Endothelial cell of umbilical vein (primary cell): ENCODE measurements around the gene PIWIL4. TPM values are rescaled to one million over a fixed set of nuclear protein-coding genes. Genes with fewer than 3 reads are reported as not detected.

Experiments used
- BruUV-seq: library from RNA; stranded (reverse); fragments of 400-500 nt; replicated peaks from 2 replicates; lab custom pipeline; 2021; lab: Mats Ljungman, UMichigan
- CTCF ChIA-PET: fragments of 300-600, 350-600 bp; sonication (Branson Sonifier 250); formaldehyde crosslinking; loops from one replicate; lab custom pipeline; 2021; ENCODE audit warnings: antibody characterized with exemption, inconsistent platforms; lab: Charles Lee
- POLR2A ChIA-PET: fragments of 300-600, 350-600 bp; sonication (Branson Sonifier 250); formaldehyde crosslinking; loops from one replicate; lab custom pipeline; 2021; ENCODE audit warnings: antibody characterized with exemption, inconsistent platforms; lab: Charles Lee
- DNase-seq: peaks from one replicate; pipeline ENCODE4 v3.0.0-alpha.2; 2011; ENCODE audit warnings: low read depth, low spot score
- FAIRE-seq: peaks from 2 replicates; lab custom pipeline; 2011; peaks lifted over from hg19 to GRCh38; lab: Jason Lieb, UNC
- H2AFZ ChIP-seq: 2 replicates; pipeline ENCODE4 v1.6.0; 2012; ENCODE audit warnings: low read depth, low read length, control low read depth, inconsistent platforms
- H3K27ac ChIP-seq: 2 replicates; pipeline ENCODE4 v1.5.1; 2011; ENCODE audit warnings: low read depth, mild to moderate bottlenecking, control low read depth, low read length, moderate library complexity; ENCODE audit not compliant: insufficient read depth
- H3K27me3 ChIP-seq, 2 experiments: 2 replicates each; pipeline versions ENCODE4 v1.6.0 to v1.6.1; 2011; ENCODE audit warnings: low read length in 2 of 2, mixed read lengths in 1 of 2; ENCODE audit not compliant: control insufficient read depth in 2 of 2, insufficient read depth in 2 of 2
- H3K36me3 ChIP-seq, 2 experiments: 2 replicates in 1 of 2; 3 replicates in 1 of 2; pipeline ENCODE4 v1.5.1; 2011; ENCODE audit warnings: low read length in 2 of 2, mild to moderate bottlenecking in 1 of 2, moderate library complexity in 1 of 2; ENCODE audit not compliant: control insufficient read depth in 2 of 2, insufficient read depth in 2 of 2; ENCODE audit errors: extremely low read depth in 1 of 2
- H3K4me1 ChIP-seq: 3 replicates; pipeline ENCODE4 v1.5.1; 2011; ENCODE audit warnings: mild to moderate bottlenecking, low read length; ENCODE audit not compliant: control insufficient read depth, insufficient read depth; ENCODE audit errors: extremely low read depth
- H3K4me2 ChIP-seq: 2 replicates; pipeline ENCODE4 v1.6.1; 2011; ENCODE audit warnings: low read length, control low read depth, mixed read lengths; ENCODE audit not compliant: insufficient read depth
- H3K4me3 ChIP-seq, 3 experiments: fragments of 200-600 bp in 1 of 3; sonication (generic), shearing (Covaris generic) in 1 of 3; replicated peaks in 1 of 3; 2 replicates each; pipeline ENCODE4 v1.5.1; 2011 to 2016; ENCODE audit warnings: control low read depth in 3 of 3, low read length in 3 of 3, mild to moderate bottlenecking in 2 of 3, inconsistent platforms in 1 of 3, low read depth in 1 of 3, moderate library complexity in 1 of 3; ENCODE audit not compliant: insufficient read depth in 1 of 3
- H3K79me2 ChIP-seq: 2 replicates; pipeline ENCODE4 v1.6.0; 2012; ENCODE audit warnings: low read length, inconsistent platforms; ENCODE audit not compliant: control insufficient read depth, insufficient read depth
- H3K9ac ChIP-seq: replicated peaks from 2 replicates; pipeline ENCODE3; 2011; ENCODE audit warnings: low read length, control low read depth; ENCODE audit not compliant: insufficient read depth; ENCODE audit errors: extremely low read depth
- H3K9me1 ChIP-seq: replicated peaks from 3 replicates; pipeline ENCODE4 v1.6.0; 2011; ENCODE audit warnings: mild to moderate bottlenecking, low read length; ENCODE audit not compliant: control insufficient read depth, insufficient read depth; ENCODE audit errors: extremely low read depth
- H3K9me3 ChIP-seq: replicated peaks from 2 replicates; pipeline ENCODE4 v1.5.1; 2012; ENCODE audit warnings: low read length, inconsistent platforms; ENCODE audit not compliant: control insufficient read depth, insufficient read depth
- H4K20me1 ChIP-seq: replicated peaks from 2 replicates; pipeline ENCODE3; 2011; ENCODE audit warnings: mild to moderate bottlenecking, low read length; ENCODE audit not compliant: control insufficient read depth, insufficient read depth; ENCODE audit errors: extremely low read depth
- EZH2 ChIP-seq: IDR thresholded peaks from 2 replicates; pipeline ENCODE4 v1.6.1; 2012; ENCODE audit warnings: borderline replicate concordance, low read depth, mild to moderate bottlenecking, moderate library complexity, low read length, inconsistent platforms; ENCODE audit not compliant: severe bottlenecking
- FOS ChIP-seq: IDR thresholded peaks from 2 replicates; pipeline ENCODE4 v1.6.1; 2011; ENCODE audit warnings: mild to moderate bottlenecking, low read length, moderate library complexity, borderline replicate concordance; ENCODE audit not compliant: insufficient read depth
- GATA2 ChIP-seq: IDR thresholded peaks from 2 replicates; pipeline ENCODE4 v1.7.0; 2011; ENCODE audit warnings: low read depth, mild to moderate bottlenecking, moderate library complexity, mixed read lengths, low read length; ENCODE audit not compliant: insufficient read length, insufficient read depth
- JUN ChIP-seq: IDR thresholded peaks from 2 replicates; pipeline ENCODE4 v1.6.1; 2011; ENCODE audit warnings: borderline replicate concordance, low read depth; ENCODE audit not compliant: insufficient read length, insufficient read depth
- MYC ChIP-seq: IDR thresholded peaks from one replicate; pipeline ENCODE4 v1.6.1; 2011; ENCODE audit warnings: mild to moderate bottlenecking, low read depth, low read length
- POLR2A ChIP-seq: IDR thresholded peaks from 2 replicates; pipeline ENCODE4 v1.6.1; 2012; ENCODE audit warnings: low read depth, mild to moderate bottlenecking, control low read depth, low read length
- POLR2AphosphoS5 ChIP-seq: IDR thresholded peaks from 2 replicates; pipeline ENCODE4 v1.6.1; 2012; ENCODE audit warnings: low read depth, mild to moderate bottlenecking, control low read depth, low read length, moderate library complexity; ENCODE audit not compliant: insufficient read depth
- dilution Hi-C: fragments of 300-500 bp; cut with MboI; formaldehyde crosslinking; loops from one replicate; pipeline ENCODE4 v1.15.0; 2019; ENCODE audit warnings: low sequenced_read_pairs; ENCODE audit not compliant: extremely low pct_ligation_motif_present
- intact Hi-C: fragments of 100-400 bp; cut with micrococcal nuclease; formaldehyde crosslinking; loops from one replicate; pipeline ENCODE4 v1.10.0; 2022
- polyA plus RNA-seq, 4 experiments: library from polyadenylated mRNA; depleted of rRNA in 3 of 4; stranded (reverse) in 3 of 4; unstranded in 1 of 4; fragments of >200 nt; gene quantifications; 2 replicates each; pipeline versions ENCODE4 v1.2.1 to v1.2.3, GENCODE V29; 2011 to 2012; ENCODE audit warnings: missing spikeins in 1 of 4
- total RNA-seq: library from RNA; stranded (reverse); gene quantifications from 2 replicates; pipeline ENCODE4 v1.2.3, GENCODE V29; 2021
- TF ChIP-seq, protein P1 (sequence below): IDR thresholded peaks from 2 replicates; pipeline ENCODE4 v1.6.1; 2011; ENCODE audit not compliant: insufficient read depth, insufficient read length
- TF ChIP-seq, protein P2 (sequence below), 2 donors: IDR thresholded peaks; 1 replicate in 1 of 2; 2 replicates in 1 of 2; pipeline ENCODE4 v1.5.1; 2011; ENCODE audit warnings: low read length in 2 of 2, mild to moderate bottlenecking in 2 of 2, moderate library complexity in 2 of 2, control low read depth in 1 of 2, inconsistent platforms in 1 of 2, low read depth in 1 of 2; ENCODE audit not compliant: insufficient read depth in 1 of 2; ENCODE audit errors: extremely low read depth in 1 of 2

PIWIL4 gene
- total and polyA plus RNA-seq, 2 donors (not counting 3 experiments of a cell fraction or from before 2014, with no cell fraction given) = 0.55 to 0.64 TPM

DNA sequence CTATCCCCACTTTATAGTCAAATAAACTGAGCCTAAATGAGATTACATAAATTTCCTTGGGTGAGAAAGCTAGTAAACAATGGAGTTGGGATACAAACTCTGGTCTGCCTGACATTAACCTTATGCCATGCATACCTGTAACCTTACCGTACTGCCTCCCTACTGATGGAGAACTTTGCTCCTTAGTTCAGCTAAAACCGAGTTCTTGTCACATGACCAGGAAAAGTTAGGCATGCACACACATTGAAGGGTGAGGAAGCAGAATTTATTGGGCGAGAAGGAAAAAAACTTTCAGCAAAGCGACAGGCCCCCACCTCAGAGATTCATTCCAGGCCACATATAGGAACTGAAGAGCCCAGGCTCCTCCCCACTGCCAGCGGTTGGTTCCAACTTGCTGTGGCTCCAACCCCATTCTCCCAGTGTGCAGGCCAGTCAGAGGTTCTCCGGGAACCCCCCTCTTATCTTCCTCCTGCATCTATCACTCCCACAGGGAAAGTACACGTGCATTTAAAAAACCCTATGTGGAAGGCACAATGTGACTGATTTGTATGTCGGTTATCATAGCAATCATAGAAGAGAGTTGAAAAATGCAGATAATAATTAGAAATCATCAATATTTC lies 3.2 kb upstream of the PIWIL4 start:
- H3K4me2 ChIP-seq = no peak overlapping the region
- no peak for FAIRE-seq

DNA sequence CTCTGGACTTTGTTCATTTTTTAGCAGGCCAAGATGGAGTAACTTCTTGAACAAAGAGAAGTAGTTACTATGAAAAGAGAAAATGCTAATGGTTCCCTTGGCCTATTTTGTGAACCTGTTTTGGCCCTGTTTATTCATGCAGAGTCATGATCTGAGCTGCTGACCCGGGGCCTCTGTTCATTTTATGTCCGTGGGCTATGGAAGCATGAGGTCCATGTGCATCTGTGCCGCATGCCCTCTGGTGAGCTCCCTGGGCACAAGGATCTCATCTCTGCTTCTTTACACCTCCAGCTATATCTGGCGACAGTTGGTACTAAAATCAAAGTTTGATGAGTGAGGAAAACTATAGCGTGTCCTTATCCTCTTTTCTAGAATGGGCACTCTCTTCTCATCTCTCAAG lies 1.0 kb downstream of the PIWIL4 start:
- H3K36me3 ChIP-seq = no peaks in the 10 kb centered on the region
- no peaks in the 10 kb centered on the region for H4K20me1 ChIP-seq
- no peak for DNase-seq
- ChIA-PET CTCF (no interaction called here), POLR2A (no interaction called here)
- no peaks in the 10 kb centered on the region for H3K9me1 ChIP-seq
- H3K4me3 ChIP-seq = no peak overlapping the region
- no peaks in the 10 kb centered on the region for H3K9me3 ChIP-seq
- FAIRE-seq = no peak
- TF ChIP-seq EZH2 (no peak), FOS (no peak), POLR2AphosphoS5 (no peak), MYC (no peak), POLR2A (no peak), JUN (no peak), GATA2 (no peak)
- TF ChIP-seq, protein P1, sequence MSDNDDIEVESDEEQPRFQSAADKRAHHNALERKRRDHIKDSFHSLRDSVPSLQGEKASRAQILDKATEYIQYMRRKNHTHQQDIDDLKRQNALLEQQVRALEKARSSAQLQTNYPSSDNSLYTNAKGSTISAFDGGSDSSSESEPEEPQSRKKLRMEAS = no peak
- TF ChIP-seq, protein P2, sequence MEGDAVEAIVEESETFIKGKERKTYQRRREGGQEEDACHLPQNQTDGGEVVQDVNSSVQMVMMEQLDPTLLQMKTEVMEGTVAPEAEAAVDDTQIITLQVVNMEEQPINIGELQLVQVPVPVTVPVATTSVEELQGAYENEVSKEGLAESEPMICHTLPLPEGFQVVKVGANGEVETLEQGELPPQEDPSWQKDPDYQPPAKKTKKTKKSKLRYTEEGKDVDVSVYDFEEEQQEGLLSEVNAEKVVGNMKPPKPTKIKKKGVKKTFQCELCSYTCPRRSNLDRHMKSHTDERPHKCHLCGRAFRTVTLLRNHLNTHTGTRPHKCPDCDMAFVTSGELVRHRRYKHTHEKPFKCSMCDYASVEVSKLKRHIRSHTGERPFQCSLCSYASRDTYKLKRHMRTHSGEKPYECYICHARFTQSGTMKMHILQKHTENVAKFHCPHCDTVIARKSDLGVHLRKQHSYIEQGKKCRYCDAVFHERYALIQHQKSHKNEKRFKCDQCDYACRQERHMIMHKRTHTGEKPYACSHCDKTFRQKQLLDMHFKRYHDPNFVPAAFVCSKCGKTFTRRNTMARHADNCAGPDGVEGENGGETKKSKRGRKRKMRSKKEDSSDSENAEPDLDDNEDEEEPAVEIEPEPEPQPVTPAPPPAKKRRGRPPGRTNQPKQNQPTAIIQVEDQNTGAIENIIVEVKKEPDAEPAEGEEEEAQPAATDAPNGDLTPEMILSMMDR (IDR thresholded peaks at IDR 0.05; ENCODE audit: extremely low read depth in 1 of 2, insufficient read depth in 1 of 2, low read depth in 1 of 2, low read length in 2 of 2) = no peak
- H3K27ac ChIP-seq = no peak overlapping the region
- H3K27me3 ChIP-seq = no peaks in the 10 kb centered on the region
- no peak overlapping the region for H2AFZ ChIP-seq
- BruUV-seq = no TSS peak
- intact Hi-C loops (no loop called here), dilution Hi-C loops (no loop called here)
- no peak overlapping the region for H3K9ac ChIP-seq
- no peaks in the 10 kb centered on the region for H3K79me2 ChIP-seq
- peaks cover 5% of the 10 kb centered on the region for H3K4me1 ChIP-seq
- H3K4me2 ChIP-seq = no peak overlapping the region

More for the DNA sequence above, 3.2 kb upstream of the PIWIL4 start:
- ChIA-PET CTCF (interaction anchor here (0.6 to 1.7 kb wide), 2 partner anchors 42 to 206 kb away, joined by 3 to 8 read pairs; no protein-coding TSS in a partner anchor), POLR2A (no interaction called here)
- intact Hi-C loops (loop anchor here (1.0 kb wide), 1 partner anchor 45 kb away; no protein-coding TSS in a partner anchor), dilution Hi-C loops (no loop called here)
- H3K4me3 ChIP-seq = no peak overlapping the region
- no peak overlapping the region for H3K9ac ChIP-seq
- no peak overlapping the region for H3K27ac ChIP-seq
- TF ChIP-seq POLR2A (no peak), EZH2 (no peak), JUN (no peak), MYC (no peak)
- H2AFZ ChIP-seq = no peak overlapping the region
- H3K79me2 ChIP-seq = no peaks in the 10 kb centered on the region
- no TSS peak for BruUV-seq
- H3K9me3 ChIP-seq = no peaks in the 10 kb centered on the region
- H3K36me3 ChIP-seq = no peaks in the 10 kb centered on the region
- no peak for DNase-seq
- H3K9me1 ChIP-seq = no peaks in the 10 kb centered on the region
- H3K4me1 ChIP-seq = peaks cover 12% of the 10 kb centered on the region
- H3K27me3 ChIP-seq = no peaks in the 10 kb centered on the region
- no peaks in the 10 kb centered on the region for H4K20me1 ChIP-seq
